Calu3 (cell line): ENCODE results near the gene MAGEL2. TPM values are rescaled to one million over a fixed set of nuclear protein-coding genes. Genes with fewer than 3 reads are reported as not detected.
A peak's percentile ranks its signal among the peaks of the same experiment; 100 is the strongest.

ENCODE experiments used
- BruUV-seq: library from RNA; stranded (reverse); fragments of 400-500 nt; replicated peaks from 2 replicates; lab custom pipeline; 2021; lab: Mats Ljungman, UMichigan
- CTCF ChIA-PET: fragments of 300-600 bp; sonication (Branson Sonifier 250); formaldehyde crosslinking; loops from one replicate; lab custom pipeline; 2022; ENCODE audit warnings: antibody characterized with exemption; lab: Charles Lee
- DNase-seq: peaks from one replicate; pipeline ENCODE4 v3.0.0; 2022
- H3K27ac Mint-ChIP-seq: one replicate; pipeline ENCODE4 v1.8.0; 2022; ENCODE audit warnings: mixed read lengths; ENCODE audit not compliant: unreplicated experiment
- H3K27me3 Mint-ChIP-seq: one replicate; pipeline ENCODE4 v1.8.0; 2022; ENCODE audit warnings: mixed read lengths; ENCODE audit not compliant: unreplicated experiment
- H3K36me3 Mint-ChIP-seq: one replicate; pipeline ENCODE4 v1.8.0; 2022; ENCODE audit warnings: mild to moderate bottlenecking, moderate library complexity, mixed read lengths; ENCODE audit not compliant: insufficient read depth, unreplicated experiment
- H3K4me1 Mint-ChIP-seq: one replicate; pipeline ENCODE4 v1.8.0; 2022; ENCODE audit warnings: mild to moderate bottlenecking, low read depth, mixed read lengths; ENCODE audit not compliant: unreplicated experiment
- H3K4me3 Mint-ChIP-seq: one replicate; pipeline ENCODE4 v1.8.0; 2022; ENCODE audit warnings: mild to moderate bottlenecking, low read depth, moderate library complexity, mixed read lengths; ENCODE audit not compliant: unreplicated experiment
- H3K9me3 Mint-ChIP-seq: one replicate; pipeline ENCODE4 v1.8.0; 2022; ENCODE audit warnings: low read depth, mixed read lengths; ENCODE audit not compliant: unreplicated experiment
- intact Hi-C: fragments of 100-400 bp; cut with micrococcal nuclease; formaldehyde crosslinking; loops from one replicate; pipeline ENCODE4 v1.10.0; 2022; ENCODE audit not compliant: unreplicated experiment
- total RNA-seq: library from RNA; stranded (reverse); gene quantifications from 2 replicates; pipeline ENCODE4 v1.2.3, GENCODE V29; 2022
- TF ChIP-seq, protein P1 (sequence below): fragments of 200-600 bp; IDR thresholded peaks from one replicate; pipeline ENCODE4 v1.8.0; 2022; ENCODE audit warnings: antibody characterized with exemption; ENCODE audit not compliant: unreplicated experiment

MAGEL2 gene
- total RNA-seq, 1 experiment from 2014 or later = not detected

DNA sequence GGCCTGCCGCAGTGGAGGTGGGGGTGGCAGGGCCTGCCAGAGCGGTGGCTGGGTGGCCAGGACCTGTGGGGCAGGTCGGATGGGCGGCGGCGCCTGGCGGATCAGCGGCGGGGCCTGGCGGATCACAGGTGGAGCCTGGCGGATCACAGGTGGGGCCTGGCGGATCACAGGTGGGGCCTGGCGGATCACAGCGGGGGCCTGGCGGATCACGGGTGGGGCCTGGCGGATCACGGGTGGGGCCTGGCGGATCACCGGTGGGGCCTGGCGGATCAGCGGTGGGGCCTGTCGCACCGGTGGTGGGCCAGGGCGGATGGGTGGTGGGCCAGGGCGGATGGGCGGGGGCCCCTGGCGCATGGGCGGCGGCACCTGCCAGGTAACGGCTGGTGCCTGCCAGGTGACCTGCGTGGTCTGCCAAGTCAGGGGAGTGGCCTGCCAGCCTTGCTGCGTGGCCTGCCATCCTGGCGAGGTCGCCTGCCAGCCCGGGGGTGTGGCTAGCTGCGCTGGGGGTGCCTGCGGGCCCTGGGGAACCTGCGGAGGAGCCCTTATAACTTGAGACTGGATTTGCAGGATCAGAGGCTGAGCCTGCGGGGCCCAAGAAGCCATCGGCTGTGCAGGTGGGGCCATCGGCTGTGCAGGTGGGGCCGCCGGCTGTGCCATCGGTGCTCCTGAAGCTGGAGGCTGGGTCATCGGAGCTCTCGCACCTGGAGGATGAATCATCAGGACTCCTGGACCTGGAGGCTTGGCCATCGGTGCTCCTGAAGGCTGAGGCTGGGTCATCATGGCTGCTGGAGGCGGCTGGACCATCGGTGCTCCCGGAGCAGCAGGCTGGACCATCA lies 1.3 kb downstream of the MAGEL2 start:
- no TSS peak for BruUV-seq
- Mint-ChIP-seq H3K27ac (no peak overlapping the region), H3K4me1 (no peaks in the 10 kb centered on the region), H3K4me3 (no peak overlapping the region), H3K36me3 (no peaks in the 10 kb centered on the region), H3K9me3 (peaks cover 6% of the 10 kb centered on the region), H3K27me3 (no peaks in the 10 kb centered on the region)
- CTCF ChIA-PET = no interaction called here
- TF ChIP-seq, protein P1, sequence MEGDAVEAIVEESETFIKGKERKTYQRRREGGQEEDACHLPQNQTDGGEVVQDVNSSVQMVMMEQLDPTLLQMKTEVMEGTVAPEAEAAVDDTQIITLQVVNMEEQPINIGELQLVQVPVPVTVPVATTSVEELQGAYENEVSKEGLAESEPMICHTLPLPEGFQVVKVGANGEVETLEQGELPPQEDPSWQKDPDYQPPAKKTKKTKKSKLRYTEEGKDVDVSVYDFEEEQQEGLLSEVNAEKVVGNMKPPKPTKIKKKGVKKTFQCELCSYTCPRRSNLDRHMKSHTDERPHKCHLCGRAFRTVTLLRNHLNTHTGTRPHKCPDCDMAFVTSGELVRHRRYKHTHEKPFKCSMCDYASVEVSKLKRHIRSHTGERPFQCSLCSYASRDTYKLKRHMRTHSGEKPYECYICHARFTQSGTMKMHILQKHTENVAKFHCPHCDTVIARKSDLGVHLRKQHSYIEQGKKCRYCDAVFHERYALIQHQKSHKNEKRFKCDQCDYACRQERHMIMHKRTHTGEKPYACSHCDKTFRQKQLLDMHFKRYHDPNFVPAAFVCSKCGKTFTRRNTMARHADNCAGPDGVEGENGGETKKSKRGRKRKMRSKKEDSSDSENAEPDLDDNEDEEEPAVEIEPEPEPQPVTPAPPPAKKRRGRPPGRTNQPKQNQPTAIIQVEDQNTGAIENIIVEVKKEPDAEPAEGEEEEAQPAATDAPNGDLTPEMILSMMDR = no peak
- DNase-seq = no peak
- intact Hi-C loops = no loop called here

DNA sequence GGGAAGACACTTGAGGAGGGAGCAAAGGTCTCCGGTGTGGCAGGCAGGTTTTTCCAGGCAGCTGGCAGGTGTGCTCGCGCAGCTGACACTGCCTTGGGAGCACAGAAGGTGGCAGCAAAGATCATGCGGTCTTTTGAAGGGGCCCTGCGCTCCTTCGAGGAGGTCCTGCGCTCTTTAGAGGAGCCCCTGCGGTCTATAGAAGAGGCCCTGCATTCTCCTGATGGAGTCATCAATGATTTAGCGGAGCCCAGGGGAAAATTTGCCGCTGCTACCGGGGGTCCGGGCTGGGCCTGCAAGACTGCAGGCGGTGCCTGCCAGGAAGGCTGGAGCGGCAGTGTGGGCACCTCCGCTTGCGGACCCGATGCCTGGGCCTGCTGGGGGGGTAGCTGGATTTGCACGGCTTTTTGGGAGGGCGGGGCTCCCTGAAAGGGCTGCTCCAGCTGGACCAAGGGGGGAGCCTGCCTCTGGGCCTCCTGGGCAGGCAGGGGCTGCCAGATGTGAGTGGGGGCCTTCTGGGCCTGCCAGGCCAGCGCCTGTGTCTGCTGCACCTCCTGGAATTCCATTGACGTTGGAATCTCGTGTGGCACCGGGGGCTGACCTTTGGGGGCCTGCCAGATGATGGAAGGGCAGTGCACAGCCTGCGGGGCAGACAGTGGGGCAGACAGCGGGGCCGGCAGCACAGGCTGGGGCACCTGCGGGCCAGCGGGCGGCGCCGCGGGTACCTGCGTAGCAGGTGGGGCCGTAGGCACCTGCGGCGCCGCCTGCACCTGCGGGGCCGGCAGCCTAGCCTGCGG lies 2.1 kb downstream of the MAGEL2 start:
- Mint-ChIP-seq H3K4me3 (no peak overlapping the region), H3K4me1 (no peaks in the 10 kb centered on the region), H3K9me3 (peaks cover 6% of the 10 kb centered on the region), H3K36me3 (no peaks in the 10 kb centered on the region), H3K27me3 (no peaks in the 10 kb centered on the region), H3K27ac (no peak overlapping the region)
- TF ChIP-seq, protein P1 = no peak
- intact Hi-C loops = no loop called here
- CTCF ChIA-PET = no interaction called here
- no peak for DNase-seq
- BruUV-seq = no TSS peak

GRCh38 chr15:23644829-23645228 lies 2.8 kb downstream of the MAGEL2 start:
- Mint-ChIP-seq H3K9me3 (peaks cover 6% of the 10 kb centered on the region), H3K4me1 (no peaks in the 10 kb centered on the region), H3K27me3 (no peaks in the 10 kb centered on the region), H3K4me3 (no peak overlapping the region), H3K27ac (no peak overlapping the region), H3K36me3 (no peaks in the 10 kb centered on the region)
- CTCF ChIA-PET = no interaction called here
- DNase-seq = no peak
- intact Hi-C loops = no loop called here
- TF ChIP-seq, protein P1 = no peak
- no TSS peak for BruUV-seq

- TF ChIP-seq, protein P1 = no peak
- intact Hi-C loops = no loop called here
These were observed 5.1 kb downstream of the MAGEL2 start for GRCh38 chr15:23642413-23643044.

More at GRCh38 chr15:23642413-23643044, 5.1 kb downstream of the MAGEL2 start:
- DNase-seq = peak; percentile 3
- Mint-ChIP-seq H3K4me1 (no peaks in the 10 kb centered on the region), H3K27ac (no peak overlapping the region), H3K9me3 (no peaks in the 10 kb centered on the region), H3K36me3 (no peaks in the 10 kb centered on the region), H3K4me3 (no peak overlapping the region), H3K27me3 (no peaks in the 10 kb centered on the region)
- CTCF ChIA-PET = no interaction called here
- BruUV-seq = no TSS peak
